Measurements from ENCODE around the gene GNA14.

DNA sequence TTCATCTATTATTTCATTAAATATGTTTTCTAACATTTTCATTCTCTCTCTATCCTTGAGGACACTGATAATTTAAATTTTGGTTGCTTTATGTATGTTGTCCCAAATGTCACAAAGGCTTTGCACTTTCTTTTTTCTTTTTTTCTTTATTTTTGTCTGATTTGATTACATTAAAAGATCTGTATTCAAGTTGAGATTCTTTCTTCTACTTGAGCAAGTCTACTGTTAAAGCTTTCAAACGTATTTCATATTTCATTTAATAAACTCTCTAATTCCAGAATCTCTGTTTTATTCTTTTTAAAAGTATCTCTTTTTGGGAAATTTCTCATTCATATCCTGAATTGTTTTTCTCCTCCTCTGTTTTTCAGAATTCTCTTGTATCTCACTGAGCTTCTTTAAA is 106.5 kb downstream of the GNA14 start:
- no peak for TF ChIP-seq POLR2A (IDR thresholded peaks at IDR 0.05)
- TF ChIP-seq CTCF (IDR thresholded peaks at IDR 0.05), result no peak

All from lower leg skin (tissue), 3 donors.